Lower lobe of right lung (tissue), 2 donors: ENCODE measurements around the gene LOXL1. TPM values are rescaled to one million over a fixed set of nuclear protein-coding genes. Genes with fewer than 3 reads are reported as not detected.

Experiments
- ATAC-seq, 2 donors: fragments of 200-7000 bp; cut with Tn5 transposase; one replicate each; pipeline ENCODE4 v1.9.1; 2020 to 2022; ENCODE audit warnings: mild to moderate bottlenecking in 2 of 2, moderate library complexity in 2 of 2
- DNase-seq: peaks from one replicate; pipeline ENCODE4 v3.0.0-alpha.2; 2020
- H3K27ac ChIP-seq: fragments of 200-600 bp; one replicate; pipeline ENCODE4 v1.8.0; 2022
- H3K27me3 ChIP-seq: fragments of 200-600 bp; one replicate; pipeline ENCODE4 v1.8.0; 2022; ENCODE audit warnings: low read depth
- H3K36me3 ChIP-seq: fragments of 200-600 bp; one replicate; pipeline ENCODE4 v1.8.0; 2022; ENCODE audit warnings: mild to moderate bottlenecking
- H3K4me1 ChIP-seq: fragments of 200-600 bp; one replicate; pipeline ENCODE4 v1.8.0; 2022
- H3K4me3 ChIP-seq: fragments of 200-600 bp; one replicate; pipeline ENCODE4 v1.8.0; 2022; ENCODE audit warnings: mild to moderate bottlenecking
- H3K9me3 ChIP-seq: fragments of 200-600 bp; one replicate; pipeline ENCODE4 v1.8.0; 2022
- CTCF ChIP-seq: fragments of 200-600 bp; IDR thresholded peaks from one replicate; pipeline ENCODE4 v1.8.0; 2022; ENCODE audit warnings: antibody characterized with exemption, mild to moderate bottlenecking
- intact Hi-C: fragments of 100-400 bp; cut with DNase I; formaldehyde crosslinking; loops from one replicate; pipeline ENCODE4 v1.11.0; 2022
- total RNA-seq: library from RNA; stranded (reverse); fragmentation: NEBNext Ultra II Directional; extraction: Animal tissue kit (Norgen Biotek cat#: 25700); gene quantifications from one replicate; pipeline ENCODE4 v1.2.1, GENCODE V29; 2021
- donor health status: DM: no; HTN: yes; CAD: no; lungs with severe emphysema.

The LOXL1 gene
- total RNA-seq, 1 donor from 2014 or later, result 7.6 TPM

GRCh38 chr15:73984208-73984979 lies 58.1 kb downstream of the LOXL1 start:
- intact Hi-C loops, result no loop called here
- Histone ChIP-seq H3K27ac (peak overlapping the region; percentile 91), H3K27me3 (no peaks in the 10 kb centered on the region), H3K4me3 (no peak overlapping the region), H3K9me3 (no peaks in the 10 kb centered on the region), H3K36me3 (no peaks in the 10 kb centered on the region), H3K4me1 (peaks cover 86% of the 10 kb centered on the region)
- no peak for TF ChIP-seq CTCF
- DNase-seq, result no peak
- no peak for ATAC-seq

GRCh38 chr15:73985101-73985873 lies 59.0 kb downstream of the LOXL1 start:
- TF ChIP-seq CTCF, result no peak
- no peaks in the 10 kb centered on the region for H3K9me3 ChIP-seq
- no peak for DNase-seq
- no peak for ATAC-seq
- peak overlapping the region; percentile 91 for H3K27ac ChIP-seq
- H3K4me3 ChIP-seq, result no peak overlapping the region
- H3K4me1 ChIP-seq, result peaks cover 94% of the 10 kb centered on the region
- intact Hi-C loops, result no loop called here
- H3K36me3 ChIP-seq, result no peaks in the 10 kb centered on the region
- H3K27me3 ChIP-seq, result no peaks in the 10 kb centered on the region

- ATAC-seq, result no peak
Observed at GRCh38 chr15:73986055-73986775, 60.0 kb downstream of the LOXL1 start.

GRCh38 chr15:73986776-73987056 lies 60.5 kb downstream of the LOXL1 start:
- Histone ChIP-seq H3K36me3 (no peaks in the 10 kb centered on the region), H3K27ac (peak overlapping the region; percentile 87), H3K4me1 (peaks cover 94% of the 10 kb centered on the region), H3K27me3 (no peaks in the 10 kb centered on the region), H3K9me3 (no peaks in the 10 kb centered on the region), H3K4me3 (no peak overlapping the region)
- ATAC-seq (no peak), DNase-seq (no peak)
- intact Hi-C loops, result no loop called here
- no peak for TF ChIP-seq CTCF

More at GRCh38 chr15:73986055-73986775, 60.0 kb downstream of the LOXL1 start:
- Histone ChIP-seq H3K27me3 (no peaks in the 10 kb centered on the region), H3K36me3 (no peaks in the 10 kb centered on the region), H3K4me3 (no peak overlapping the region), H3K9me3 (no peaks in the 10 kb centered on the region), H3K4me1 (peaks cover 94% of the 10 kb centered on the region), H3K27ac (peak overlapping the region; percentile 91)
- no peak for DNase-seq
- intact Hi-C loops, result no loop called here
- TF ChIP-seq CTCF, result no peak

- no peaks in the 10 kb centered on the region for H3K9me3 ChIP-seq
- DNase-seq (no peak), ATAC-seq (no peak)
- H3K27ac ChIP-seq, result peak overlapping the region; percentile 87
- H3K27me3 ChIP-seq, result no peaks in the 10 kb centered on the region
- H3K4me1 ChIP-seq, result peaks cover 91% of the 10 kb centered on the region
- TF ChIP-seq CTCF, result no peak
- intact Hi-C loops, result no loop called here
- no peak overlapping the region for H3K4me3 ChIP-seq
- H3K36me3 ChIP-seq, result no peaks in the 10 kb centered on the region
Observed at GRCh38 chr15:73987250-73987649, 61.0 kb downstream of the LOXL1 start.
